Adipocyte (in vitro differentiated cells): ENCODE data around the gene CCDC82.

ENCODE experiments used
- DNase-seq: peaks from one replicate; pipeline ENCODE4 v3.0.0-alpha.2; 2015; ENCODE audit warnings: low read depth
- H3K27me3 ChIP-seq: replicated peaks from 2 replicates; pipeline ENCODE4 v1.7.0; 2013; ENCODE audit warnings: mild to moderate bottlenecking, low read length, moderate library complexity; ENCODE audit not compliant: control insufficient read depth, insufficient read depth
- H3K36me3 ChIP-seq: 2 replicates; pipeline ENCODE4 v1.7.0; 2013; ENCODE audit warnings: low read length, mild to moderate bottlenecking, moderate library complexity; ENCODE audit not compliant: control insufficient read depth, insufficient read depth, severe bottlenecking
- H3K4me1 ChIP-seq: 2 replicates; pipeline ENCODE4 v1.7.0; 2013; ENCODE audit warnings: mild to moderate bottlenecking, low read length, moderate library complexity; ENCODE audit not compliant: control insufficient read depth, insufficient read depth
- H3K4me3 ChIP-seq: 2 replicates; pipeline ENCODE4 v1.7.0; 2013; ENCODE audit warnings: mild to moderate bottlenecking, low read length, moderate library complexity
- H3K9ac ChIP-seq: 2 replicates; pipeline ENCODE4 v1.7.0; 2013; ENCODE audit warnings: mild to moderate bottlenecking, low read length, moderate library complexity
- H3K9me3 ChIP-seq: 2 replicates; pipeline ENCODE4 v1.7.0; 2013; ENCODE audit warnings: mild to moderate bottlenecking, low read length, moderate library complexity; ENCODE audit not compliant: control insufficient read depth

The CCDC82 gene

GRCh38 chr11:96303064-96303463 is 86.6 kb downstream of the CCDC82 start:
- H3K9me3 ChIP-seq = no peaks in the 10 kb centered on the region
- no peaks in the 10 kb centered on the region for H3K36me3 ChIP-seq
- peak overlapping the region; percentile 34 for H3K4me3 ChIP-seq
- H3K27me3 ChIP-seq = no peaks in the 10 kb centered on the region
- H3K9ac ChIP-seq = peak overlapping the region; percentile 13
- H3K4me1 ChIP-seq = peaks cover 58% of the 10 kb centered on the region
- DNase-seq = peak; percentile 70
